CD14-positive monocyte (primary cell): Measurements from ENCODE around the gene MCHR2. TPM values are rescaled to one million over a fixed set of nuclear protein-coding genes. Genes with fewer than 3 reads are reported as not detected.
A peak's percentile ranks its signal among the peaks of the same experiment; 100 is the strongest.

Source experiments
- DNase-seq, 3 donors: peaks; one replicate each; pipeline ENCODE4 v3.0.0-alpha.2; 2011 to 2022
- H2AFZ ChIP-seq: 2 replicates; pipeline ENCODE4 v1.6.0; 2012; ENCODE audit warnings: mild to moderate bottlenecking, low read depth, low read length, inconsistent platforms; ENCODE audit not compliant: insufficient read depth, poor library complexity, severe bottlenecking
- H3K27ac ChIP-seq, 2 donors: 1 replicate in 1 of 2; 2 replicates in 1 of 2; pipeline ENCODE4 v1.5.1; 2012 to 2013; ENCODE audit warnings: low read length in 2 of 2, control low read depth in 1 of 2, inconsistent platforms in 1 of 2, low read depth in 1 of 2, mild to moderate bottlenecking in 1 of 2
- H3K27me3 ChIP-seq, 2 donors: one replicate each; pipeline versions ENCODE4 v1.6.0 to v1.6.1; 2011 to 2013; ENCODE audit warnings: low read length in 2 of 2; ENCODE audit not compliant: control insufficient read depth in 2 of 2, insufficient read depth in 2 of 2
- H3K36me3 ChIP-seq, 2 donors: replicated peaks in 1 of 2; 1 replicate in 1 of 2; 2 replicates in 1 of 2; pipeline versions ENCODE4 v1.5.1 to v1.6.1; 2012 to 2013; ENCODE audit warnings: low read length in 2 of 2, control low read depth in 1 of 2, inconsistent platforms in 1 of 2, mild to moderate bottlenecking in 1 of 2; ENCODE audit not compliant: insufficient read depth in 2 of 2, control insufficient read depth in 1 of 2
- H3K4me1 ChIP-seq, 2 donors: 1 replicate in 1 of 2; 2 replicates in 1 of 2; pipeline versions ENCODE4 v1.5.1 to v1.6.1; 2012 to 2013; ENCODE audit warnings: low read length in 2 of 2, control low read depth in 1 of 2, inconsistent platforms in 1 of 2, mild to moderate bottlenecking in 1 of 2, moderate library complexity in 1 of 2; ENCODE audit not compliant: insufficient read depth in 2 of 2, control insufficient read depth in 1 of 2
- H3K4me2 ChIP-seq: replicated peaks from 2 replicates; pipeline ENCODE3; 2012; ENCODE audit warnings: low read length, moderate library complexity, mild to moderate bottlenecking; ENCODE audit not compliant: poor library complexity, severe bottlenecking; ENCODE audit errors: extremely low read depth
- H3K4me3 ChIP-seq, 3 experiments: fragments of 200-600 bp in 1 of 3; sonication (generic) in 1 of 3; replicated peaks in 1 of 3; 1 replicate in 2 of 3; 2 replicates in 1 of 3; pipeline ENCODE4 v1.5.1; 2011 to 2013; ENCODE audit warnings: low read length in 3 of 3, mild to moderate bottlenecking in 3 of 3, control low read depth in 2 of 3, low read depth in 2 of 3, inconsistent platforms in 1 of 3, moderate library complexity in 1 of 3
- H3K79me2 ChIP-seq: 2 replicates; pipeline ENCODE4 v1.6.0; 2012; ENCODE audit warnings: mild to moderate bottlenecking, control low read depth, inconsistent platforms, low read length, moderate library complexity; ENCODE audit not compliant: insufficient read depth
- H3K9ac ChIP-seq: 2 replicates; pipeline ENCODE4 v1.6.0; 2017; ENCODE audit warnings: low read length, mild to moderate bottlenecking; ENCODE audit not compliant: insufficient read depth, poor library complexity, severe bottlenecking
- H3K9me3 ChIP-seq, 2 donors: replicated peaks in 1 of 2; 1 replicate in 1 of 2; 2 replicates in 1 of 2; pipeline versions ENCODE4 v1.5.1 to v1.6.1; 2012 to 2013; ENCODE audit warnings: low read length in 2 of 2, control low read depth in 1 of 2; ENCODE audit not compliant: control insufficient read depth in 1 of 2, insufficient read depth in 1 of 2
- H4K20me1 ChIP-seq: 2 replicates; pipeline ENCODE4 v1.6.0; 2012; ENCODE audit warnings: mild to moderate bottlenecking, low read length, control low read depth, moderate library complexity; ENCODE audit not compliant: insufficient read depth
- H3K27ac Mint-ChIP-seq, 7 donors: one replicate each; pipeline ENCODE4 v1.8.0; 2020; ENCODE audit warnings: mild to moderate bottlenecking in 7 of 7, mixed read lengths in 7 of 7, moderate library complexity in 6 of 7, inconsistent platforms in 2 of 7
- H3K27me3 Mint-ChIP-seq, 3 donors: one replicate each; pipeline ENCODE4 v1.8.0; 2021 to 2022; ENCODE audit warnings: low read depth in 3 of 3, mild to moderate bottlenecking in 3 of 3, mixed read lengths in 3 of 3, moderate library complexity in 3 of 3, inconsistent platforms in 1 of 3
- H3K36me3 Mint-ChIP-seq, 2 donors: one replicate each; pipeline ENCODE4 v1.8.0; 2020; ENCODE audit warnings: mixed read lengths in 2 of 2, inconsistent platforms in 1 of 2, mild to moderate bottlenecking in 1 of 2
- H3K4me1 Mint-ChIP-seq: one replicate; pipeline ENCODE4 v1.8.0; 2020; ENCODE audit warnings: mild to moderate bottlenecking, mixed read lengths
- H3K4me3 Mint-ChIP-seq, 2 donors: one replicate each; pipeline ENCODE4 v1.8.0; 2020; ENCODE audit warnings: mild to moderate bottlenecking in 2 of 2, mixed read lengths in 2 of 2, moderate library complexity in 1 of 2
- H3K9me3 Mint-ChIP-seq, 7 donors: one replicate each; pipeline ENCODE4 v1.8.0; 2020 to 2022; ENCODE audit warnings: mixed read lengths in 7 of 7, mild to moderate bottlenecking in 6 of 7, moderate library complexity in 6 of 7, inconsistent platforms in 2 of 7
- CTCF ChIP-seq: fragments of 200-600 bp; IDR thresholded peaks from one replicate; pipeline ENCODE4 v1.8.0; 2022; ENCODE audit warnings: antibody characterized with exemption, mild to moderate bottlenecking
- WGBS: methylation state at CpG from one replicate; pipeline ENCODE4 v1.1.5; 2013; ENCODE audit warnings: missing lambda C conversion rate; ENCODE audit not compliant: insufficient coverage; 5-methylcytosine and 5-hydroxymethylcytosine counted together
- intact Hi-C, 2 donors: fragments of 100-400 bp; cut with micrococcal nuclease; formaldehyde crosslinking; loops; one replicate each; pipeline versions ENCODE4 v1.15.0 to v1.15.1; 2023
- polyA plus RNA-seq, 3 donors: library from polyadenylated mRNA; depleted of rRNA in 1 of 3; unstranded in 2 of 3; stranded (reverse) in 1 of 3; fragments of 300-500 nt in 2 of 3; fragments of >200 nt in 1 of 3; fragmentation: Illumina TruSeq in 2 of 3; gene quantifications; 1 replicate in 2 of 3; 2 replicates in 1 of 3; pipeline ENCODE4 v1.2.3, GENCODE V29; 2012 to 2021

MCHR2 gene
- polyA plus RNA-seq, 3 donors: not detected

GRCh38 chr6:100001915-100002388 lies 7.9 kb upstream of the MCHR2 start:
- WGBS: 18% methylated on average over 3 of the region's 3 CpGs
- DNase-seq: peak; percentile 2 to 22 (median 21)

GRCh38 chr6:99997141-99997540 lies 3.1 kb upstream of the MCHR2 start:
- Mint-ChIP-seq H3K4me3 (no peak overlapping the region), H3K36me3 (peaks cover 0 to 3% of the 10 kb centered on the region in 2 donors), H3K9me3 (peaks cover 0 to 5% (median 1%) of the 10 kb centered on the region in 7 donors), H3K27ac (no peak overlapping the region), H3K27me3 (peaks cover 34 to 35% (median 34%) of the 10 kb centered on the region in 3 donors), H3K4me1 (no peaks in the 10 kb centered on the region)
- Histone ChIP-seq H3K36me3 (no peaks in the 10 kb centered on the region), H2AFZ (no peak overlapping the region), H3K27me3 (peaks cover 24 to 34% of the 10 kb centered on the region in 2 donors), H3K4me3 (no peak overlapping the region), H4K20me1 (no peaks in the 10 kb centered on the region), H3K79me2 (no peaks in the 10 kb centered on the region), H3K4me1 (no peaks in the 10 kb centered on the region), H3K27ac (no peak overlapping the region), H3K4me2 (no peak overlapping the region), H3K9ac (no peak overlapping the region), H3K9me3 (peaks cover 0 to 6% of the 10 kb centered on the region in 2 donors)
- intact Hi-C loops: no loop called here
- no peak for DNase-seq
- no peak for TF ChIP-seq CTCF

More at GRCh38 chr6:100001915-100002388, 7.9 kb upstream of the MCHR2 start:
- H3K4me3 Mint-ChIP-seq: no peak overlapping the region
- Histone ChIP-seq H3K4me3 (no peak overlapping the region), H3K4me1 (no peaks in the 10 kb centered on the region), H3K9me3 (no peaks in the 10 kb centered on the region), H2AFZ (no peak overlapping the region), H4K20me1 (no peaks in the 10 kb centered on the region), H3K36me3 (no peaks in the 10 kb centered on the region), H3K27ac (no peak overlapping the region), H3K79me2 (no peaks in the 10 kb centered on the region), H3K27me3 (peaks cover 0 to 6% of the 10 kb centered on the region in 2 donors), H3K9ac (no peak overlapping the region), H3K4me2 (no peak overlapping the region)
- no peaks in the 10 kb centered on the region for H3K36me3 Mint-ChIP-seq
- no peak overlapping the region for H3K27ac Mint-ChIP-seq
- peak; percentile 90 for TF ChIP-seq CTCF
- H3K9me3 Mint-ChIP-seq: no peaks in the 10 kb centered on the region
- H3K27me3 Mint-ChIP-seq: peaks cover 3 to 7% (median 7%) of the 10 kb centered on the region in 3 donors
- no peaks in the 10 kb centered on the region for H3K4me1 Mint-ChIP-seq
- intact Hi-C loops: no loop called here
